ENCODE data around the gene GAS5. TPM values are rescaled to one million over a fixed set of nuclear protein-coding genes. Genes with fewer than 3 reads are reported as not detected.

GAS5 gene
- total and polyA plus RNA-seq, 9 of the 15 experiments (the other 6 are each of a cell fraction or from before 2014, with no cell fraction given): 565 to 1,860 (median 1,006) TPM

GRCh38 chr1:173870252-173871075, 2.7 kb upstream of the GAS5 start (continued):
- TF ChIP-seq ETS1 (conservative IDR thresholded peaks at IDR 0.05; ENCODE audit: control insufficient read depth, low read depth, low read length) (no peak), JUND (IDR thresholded peaks at IDR 0.05; ENCODE audit: borderline replicate concordance, low read depth, low read length) (peak; percentile 9; the same call in 1 of the 2 replicates), JUND (tag; IDR thresholded peaks at IDR 0.05; ENCODE audit: borderline replicate concordance, low read depth, low read length) (peak; percentile 7; the same call in 1 of the 3 replicates), NR1H2 (CRISPR knock-in tag; IDR thresholded peaks at IDR 0.05) (no peak), MTA1 (IDR thresholded peaks at IDR 0.05; ENCODE audit: borderline replicate concordance) (no peak), ZNF12 (CRISPR knock-in tag; IDR thresholded peaks at IDR 0.05) (no peak), GATA2 (CRISPR knock-in tag; IDR thresholded peaks at IDR 0.05) (peak; percentile 50; the same call in 1 of the 2 replicates), ZBTB2 (IDR thresholded peaks at IDR 0.05) (no peak), ZNF23 (CRISPR knock-in tag; IDR thresholded peaks at IDR 0.05) (no peak), NFXL1 (CRISPR knock-in tag; IDR thresholded peaks at IDR 0.05) (no peak), ZFP91 (CRISPR knock-in tag; IDR thresholded peaks at IDR 0.05) (no peak), POLR2G (IDR thresholded peaks at IDR 0.05; ENCODE audit: low read depth, low read length) (no peak), ZNF57 (CRISPR knock-in tag; IDR thresholded peaks at IDR 0.05) (no peak), ATF3 (IDR thresholded peaks at IDR 0.05) (no peak), ATF3 (CRISPR knock-in tag; conservative IDR thresholded peaks at IDR 0.05) (no peak), KDM5B (IDR thresholded peaks at IDR 0.05; ENCODE audit: insufficient replicate concordance, low read depth, low read length) (no peak), ZEB2 (IDR thresholded peaks at IDR 0.05) (no peak), SNRNP70 (optimal IDR thresholded peaks at IDR 0.05; ENCODE audit: low read depth, low read length) (no peak), ZNF740 (CRISPR knock-in tag; IDR thresholded peaks at IDR 0.05) (no peak), ZNF740 (tag; IDR thresholded peaks at IDR 0.05) (no peak), NCOR1 (IDR thresholded peaks at IDR 0.05) (no peak)
